ENCODE results near the gene PHYHIPL. TPM values are rescaled to one million over a fixed set of nuclear protein-coding genes. Genes with fewer than 3 reads are reported as not detected.

PHYHIPL gene
- total and polyA plus RNA-seq, 2 of the 8 experiments (the other 6 are each of a cell fraction or from before 2014, with no cell fraction given) = 0.23 to 0.48 TPM

GRCh38 chr10:59285848-59286247 lies 109.4 kb downstream of the PHYHIPL start:
- Histone ChIP-seq H3K23me2 (ENCODE audit: low read depth, low read length) (peaks cover 7% of the 10 kb centered on the region; the same call in 1 of the 2 replicates), H3K9me3 (ENCODE audit: insufficient read depth in 2 of 2, low read depth in 1 of 2, low read length in 1 of 2) (no peaks in the 10 kb centered on the region), H4K20me1 (replicated peaks in 1 of 2; ENCODE audit: control insufficient read depth in 1 of 2, insufficient read depth in 2 of 2, low read length in 2 of 2) (no peaks in the 10 kb centered on the region), H3K27me3 (replicated peaks in 1 of 4; ENCODE audit: control insufficient read depth in 3 of 4, extremely low read depth in 1 of 4, insufficient read depth in 3 of 4, low read length in 3 of 4) (no peaks in the 10 kb centered on the region), H3K9ac (replicated peaks in 1 of 4; ENCODE audit: extremely low read depth in 1 of 4, low read depth in 3 of 4, low read length in 3 of 4) (no peak overlapping the region), H4K8ac (ENCODE audit: extremely low read depth, insufficient read depth, low read length) (no peak overlapping the region), H4K91ac (replicated peaks; ENCODE audit: insufficient read length, low read length) (no peak overlapping the region), H3K56ac (replicated peaks; ENCODE audit: insufficient read length, low read depth, low read length) (no peak overlapping the region), H3K14ac (ENCODE audit: insufficient read length) (no peak overlapping the region), H3K18ac (ENCODE audit: extremely low read depth, low read length) (no peak overlapping the region), H3K36me3 (ENCODE audit: control insufficient read depth in 2 of 4, insufficient read depth in 4 of 4, low read length in 3 of 4) (no peaks in the 10 kb centered on the region), H2BK120ac (replicated peaks; ENCODE audit: low read depth, low read length) (no peak overlapping the region), H2AK5ac (ENCODE audit: low read depth, low read length) (no peak overlapping the region), H3K4me1 (replicated peaks in 1 of 4; ENCODE audit: control insufficient read depth in 3 of 4, insufficient read depth in 4 of 4, low read length in 3 of 4) (peaks cover 3 to 8% (median 6%) of the 10 kb centered on the region in 4 experiments; a peak in 4 of 7 replicates), H3K79me2 (ENCODE audit: control insufficient read depth in 1 of 2, insufficient read depth in 2 of 2, low read length in 2 of 2) (no peaks in the 10 kb centered on the region), H2BK5ac (ENCODE audit: low read depth, low read length) (no peak overlapping the region), H3K27ac (ENCODE audit: low read depth, low read length) (no peak overlapping the region), H2BK15ac (ENCODE audit: low read length) (no peak overlapping the region), H3K4me3 (ENCODE audit: extremely low read depth in 1 of 4, insufficient read depth in 2 of 4, low read depth in 3 of 4, low read length in 4 of 4) (no peak overlapping the region), H2BK12ac (ENCODE audit: low read depth, low read length) (no peak overlapping the region), H2AFZ (ENCODE audit: low read length) (no peak overlapping the region), H4K5ac (ENCODE audit: insufficient read length, low read depth, low read length) (no peak overlapping the region), H3K4me2 (ENCODE audit: insufficient read depth in 1 of 2, low read depth in 2 of 2, low read length in 2 of 2) (no peak overlapping the region), H3K23ac (ENCODE audit: insufficient read length) (no peak overlapping the region), H2BK20ac (ENCODE audit: low read length) (no peak overlapping the region), H3K4ac (replicated peaks; ENCODE audit: insufficient read length, low read depth, low read length) (no peak overlapping the region), H3K79me1 (ENCODE audit: low read depth, low read length) (no peaks in the 10 kb centered on the region)
- no peak for FAIRE-seq
- CTCF ChIA-PET (ENCODE audit: partially characterized antibody) = no interaction called here
- 95% methylated on average over 4 of the region's 4 CpGs; no CpG with 5 or more reads in 1 of the 2 experiments for WGBS, 2 experiments (ENCODE audit: extremely low coverage in 1 of 2, insufficient coverage in 1 of 2, insufficient read length in 1 of 2, insufficient replicate concordance in 2 of 2, low coverage in 1 of 2, low lambda C conversion rate in 2 of 2, missing lambda C conversion rate in 1 of 2)
- DNase-seq (ENCODE audit: low read depth in 1 of 2, low spot score in 2 of 2) = no peak
- TF ChIP-seq SAP30 (IDR thresholded peaks at IDR 0.05; ENCODE audit: insufficient read depth, insufficient replicate concordance, low read length) = no peak
- TF ChIP-seq E2F6 (IDR thresholded peaks at IDR 0.05) = no peak
- TF ChIP-seq RBBP5 (IDR thresholded peaks at IDR 0.05; ENCODE audit: borderline replicate concordance, low read depth, low read length) = no peak
- TF ChIP-seq CBX5 (IDR thresholded peaks at IDR 0.05; ENCODE audit: low read depth, low read length) = no peak
- no peak for TF ChIP-seq TAF1 (IDR thresholded peaks at IDR 0.05; ENCODE audit: low read depth, low read length)
- POLR2A ChIA-PET (ENCODE audit: partially characterized antibody) = no interaction called here
